GM12891 (cell line): ENCODE results near the gene OR6S1.

Source experiments
- POLR2A ChIP-seq: IDR thresholded peaks from 2 replicates; pipeline ENCODE4 v1.6.1; 2011; ENCODE audit warnings: low read depth, low read length, control low read depth
- POLR2AphosphoS5 ChIP-seq: IDR thresholded peaks from 2 replicates; pipeline ENCODE4 v1.6.1; 2011; ENCODE audit warnings: low read depth, low read length, control low read depth
- POU2F2 ChIP-seq: IDR thresholded peaks from 2 replicates; pipeline ENCODE4 v1.6.1; 2011; ENCODE audit warnings: low read depth, mild to moderate bottlenecking, control low read depth, low read length, moderate library complexity
- TAF1 ChIP-seq: IDR thresholded peaks from 2 replicates; pipeline ENCODE4 v1.6.1; 2011; ENCODE audit warnings: low read depth, low read length, control low read depth

- TF ChIP-seq POLR2A (no peak), POLR2AphosphoS5 (no peak), TAF1 (no peak), POU2F2 (no peak)
Measured at GRCh38 chr14:20680843-20681347, 39.4 kb upstream of the OR6S1 start.
